IMR-90 (cell line): Measurements from ENCODE around the gene NOTO.

Experiments
- CEBPB ChIP-seq: IDR thresholded peaks from 2 replicates; pipeline ENCODE4 v1.6.1; 2012; ENCODE audit warnings: low read depth, low read length, improper control_type of control experiment
- ELK1 ChIP-seq: fragments of 150-350 bp; IDR thresholded peaks from 2 replicates; pipeline ENCODE4 v1.6.1; 2016; ENCODE audit warnings: low read depth, mild to moderate bottlenecking, low read length, moderate library complexity, borderline replicate concordance
- POLR2A ChIP-seq: IDR thresholded peaks from 2 replicates; pipeline ENCODE4 v1.6.1; 2012; ENCODE audit warnings: mild to moderate bottlenecking, low read depth, low read length
- TF ChIP-seq, protein P1 (sequence below): conservative IDR thresholded peaks from 2 replicates; pipeline ENCODE4 v1.5.1; 2012; ENCODE audit warnings: mild to moderate bottlenecking, low read depth, low read length, improper control_type of control experiment

GRCh38 chr2:73176205-73176880, 26.0 kb upstream of the NOTO start:
- TF ChIP-seq, protein P1, sequence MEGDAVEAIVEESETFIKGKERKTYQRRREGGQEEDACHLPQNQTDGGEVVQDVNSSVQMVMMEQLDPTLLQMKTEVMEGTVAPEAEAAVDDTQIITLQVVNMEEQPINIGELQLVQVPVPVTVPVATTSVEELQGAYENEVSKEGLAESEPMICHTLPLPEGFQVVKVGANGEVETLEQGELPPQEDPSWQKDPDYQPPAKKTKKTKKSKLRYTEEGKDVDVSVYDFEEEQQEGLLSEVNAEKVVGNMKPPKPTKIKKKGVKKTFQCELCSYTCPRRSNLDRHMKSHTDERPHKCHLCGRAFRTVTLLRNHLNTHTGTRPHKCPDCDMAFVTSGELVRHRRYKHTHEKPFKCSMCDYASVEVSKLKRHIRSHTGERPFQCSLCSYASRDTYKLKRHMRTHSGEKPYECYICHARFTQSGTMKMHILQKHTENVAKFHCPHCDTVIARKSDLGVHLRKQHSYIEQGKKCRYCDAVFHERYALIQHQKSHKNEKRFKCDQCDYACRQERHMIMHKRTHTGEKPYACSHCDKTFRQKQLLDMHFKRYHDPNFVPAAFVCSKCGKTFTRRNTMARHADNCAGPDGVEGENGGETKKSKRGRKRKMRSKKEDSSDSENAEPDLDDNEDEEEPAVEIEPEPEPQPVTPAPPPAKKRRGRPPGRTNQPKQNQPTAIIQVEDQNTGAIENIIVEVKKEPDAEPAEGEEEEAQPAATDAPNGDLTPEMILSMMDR = no peak
- TF ChIP-seq CEBPB = no peak
- no peak for TF ChIP-seq POLR2A
- no peak for TF ChIP-seq ELK1
